Measurements from ENCODE around the gene BTRC. TPM values are rescaled to one million over a fixed set of nuclear protein-coding genes. Genes with fewer than 3 reads are reported as not detected.

The BTRC gene
- total RNA-seq, 1 experiment from 2014 or later, result 29.1 TPM

DNA sequence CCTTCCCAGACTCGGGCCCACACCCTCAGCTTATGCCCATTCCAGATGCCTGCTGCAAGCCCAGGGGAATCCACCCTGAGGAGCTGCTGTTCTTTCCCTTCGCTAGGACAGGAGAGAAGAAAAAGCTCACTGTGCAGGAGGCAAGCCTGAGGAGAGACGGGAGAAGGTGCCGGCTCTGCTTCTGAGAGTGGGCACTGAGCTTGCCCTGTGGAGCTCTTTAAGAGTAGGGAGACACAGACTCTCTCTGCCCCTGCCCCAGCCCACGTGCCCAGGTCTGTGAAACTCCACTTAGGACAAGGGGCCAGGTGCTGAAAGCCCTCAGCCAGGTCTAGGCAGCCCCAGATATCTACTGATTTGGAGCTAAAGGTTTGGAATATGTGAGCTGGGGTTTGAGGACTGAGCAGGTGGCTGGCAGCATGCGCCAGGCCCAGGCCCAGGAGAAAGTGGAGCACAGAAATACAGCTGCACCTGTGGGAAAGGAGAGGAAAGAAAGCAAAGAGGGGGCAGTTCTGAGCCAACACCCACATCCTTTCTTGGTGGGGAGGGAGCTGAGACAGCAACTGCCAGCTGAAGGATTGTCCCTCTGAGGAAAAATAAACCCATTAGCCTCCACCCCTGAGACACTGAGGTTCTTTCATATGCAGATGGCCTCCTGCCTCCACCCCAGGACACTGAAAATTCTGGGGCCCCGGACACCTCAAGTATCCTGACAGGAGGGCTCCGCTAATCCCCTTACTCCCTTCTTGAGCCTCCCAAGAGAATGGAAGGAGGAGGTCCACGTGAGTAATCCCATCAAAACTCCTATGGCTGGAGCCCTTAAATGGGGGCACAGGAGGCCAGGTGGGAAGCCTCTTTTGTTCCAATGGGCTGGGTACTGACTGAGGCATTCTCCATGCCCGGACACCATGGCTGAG lies 226.8 kb downstream of the BTRC start (continued):
- TF ChIP-seq, protein P1, sequence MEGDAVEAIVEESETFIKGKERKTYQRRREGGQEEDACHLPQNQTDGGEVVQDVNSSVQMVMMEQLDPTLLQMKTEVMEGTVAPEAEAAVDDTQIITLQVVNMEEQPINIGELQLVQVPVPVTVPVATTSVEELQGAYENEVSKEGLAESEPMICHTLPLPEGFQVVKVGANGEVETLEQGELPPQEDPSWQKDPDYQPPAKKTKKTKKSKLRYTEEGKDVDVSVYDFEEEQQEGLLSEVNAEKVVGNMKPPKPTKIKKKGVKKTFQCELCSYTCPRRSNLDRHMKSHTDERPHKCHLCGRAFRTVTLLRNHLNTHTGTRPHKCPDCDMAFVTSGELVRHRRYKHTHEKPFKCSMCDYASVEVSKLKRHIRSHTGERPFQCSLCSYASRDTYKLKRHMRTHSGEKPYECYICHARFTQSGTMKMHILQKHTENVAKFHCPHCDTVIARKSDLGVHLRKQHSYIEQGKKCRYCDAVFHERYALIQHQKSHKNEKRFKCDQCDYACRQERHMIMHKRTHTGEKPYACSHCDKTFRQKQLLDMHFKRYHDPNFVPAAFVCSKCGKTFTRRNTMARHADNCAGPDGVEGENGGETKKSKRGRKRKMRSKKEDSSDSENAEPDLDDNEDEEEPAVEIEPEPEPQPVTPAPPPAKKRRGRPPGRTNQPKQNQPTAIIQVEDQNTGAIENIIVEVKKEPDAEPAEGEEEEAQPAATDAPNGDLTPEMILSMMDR (IDR thresholded peaks at IDR 0.05 in 2 of 3, conservative IDR thresholded peaks at IDR 0.05 in 1 of 3; ENCODE audit: borderline replicate concordance in 1 of 3, insufficient read depth in 1 of 3, low read depth in 2 of 3, low read length in 2 of 3), result no peak
- TF ChIP-seq ELF1 (IDR thresholded peaks at IDR 0.05; ENCODE audit: borderline replicate concordance, low read depth) (no peak), SIN3A (IDR thresholded peaks at IDR 0.05; ENCODE audit: low read depth) (no peak), RAD21 (IDR thresholded peaks at IDR 0.05; ENCODE audit: low read depth) (no peak), CEBPB (IDR thresholded peaks at IDR 0.05; ENCODE audit: low read depth) (no peak), EZH2phosphoT487 (IDR thresholded peaks at IDR 0.05; ENCODE audit: borderline replicate concordance) (no peak), POLR2AphosphoS5 (IDR thresholded peaks at IDR 0.05; ENCODE audit: low read depth, low read length) (no peak), YY1 (IDR thresholded peaks at IDR 0.05; ENCODE audit: extremely low read depth, insufficient replicate concordance, low read depth, low read length) (no peak), FOSL1 (IDR thresholded peaks at IDR 0.05; ENCODE audit: low read depth) (no peak), EZH2 (IDR thresholded peaks at IDR 0.05) (no peak)

DNA sequence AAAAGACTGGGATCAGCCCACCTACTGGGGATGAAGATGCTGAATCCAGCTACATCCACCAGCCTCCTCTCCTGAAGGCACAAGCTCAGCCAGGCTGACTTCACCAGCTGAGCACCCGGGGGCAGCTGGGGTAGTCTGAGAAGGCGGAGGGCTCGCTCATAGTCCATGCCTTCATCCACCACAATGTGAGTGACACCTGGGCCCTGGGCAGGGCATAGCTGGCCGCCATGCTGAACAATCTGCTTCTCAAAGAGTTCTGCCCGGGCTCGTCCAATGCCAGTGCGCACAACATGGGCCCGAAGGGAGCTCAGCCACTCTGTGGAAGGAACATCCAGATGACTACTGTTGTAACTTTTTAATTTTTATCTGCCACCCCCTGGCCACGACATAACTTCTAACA lies 231.9 kb downstream of the BTRC start:
- DNase-seq (ENCODE audit: low read depth, low spot score), result no peak
- H3K36me3 ChIP-seq (ENCODE audit: control insufficient read depth in 1 of 2, insufficient read depth in 2 of 2, low read length in 2 of 2), result peaks cover 17 to 18% of the 10 kb centered on the region in 2 experiments
- no TSS peak for BruUV-seq (replicated peaks)
- no peaks in the 10 kb centered on the region for H3K27me3 ChIP-seq (ENCODE audit: insufficient read depth, low read length)
- POLR2A ChIA-PET, result no interaction called here
- intact Hi-C loops (cut with micrococcal nuclease), result loop anchor here (5.0 kb wide), 1 partner anchor 196 kb away; the partner anchor contains the start of gene NPM3
- TF ChIP-seq SRF (IDR thresholded peaks at IDR 0.05; ENCODE audit: low read depth) (no peak), ELF1 (IDR thresholded peaks at IDR 0.05; ENCODE audit: borderline replicate concordance, low read depth) (no peak), POLR2AphosphoS5 (IDR thresholded peaks at IDR 0.05; ENCODE audit: low read depth, low read length) (no peak), TCF7L2 (IDR thresholded peaks at IDR 0.05; ENCODE audit: borderline replicate concordance, extremely low read depth, insufficient read depth, insufficient read length) (no peak), FOSL1 (IDR thresholded peaks at IDR 0.05; ENCODE audit: low read depth) (no peak), JUND (IDR thresholded peaks at IDR 0.05) (no peak), EZH2 (IDR thresholded peaks at IDR 0.05) (no peak)
- no peaks in the 10 kb centered on the region for H3K9me2 ChIP-seq (ENCODE audit: insufficient read depth)
- peaks cover 10 to 16% of the 10 kb centered on the region in 2 experiments; a peak in 3 of 4 replicates for H3K4me1 ChIP-seq (ENCODE audit: control insufficient read depth in 1 of 2, insufficient read depth in 2 of 2, low read length in 2 of 2)
- no peak overlapping the region for H2AFZ ChIP-seq (ENCODE audit: low read depth, low read length, poor library complexity, severe bottlenecking)
- no peak for ATAC-seq
- no peaks in the 10 kb centered on the region for H4K20me1 ChIP-seq (ENCODE audit: insufficient read depth)
- peaks cover 15% of the 10 kb centered on the region for H3K79me2 ChIP-seq (ENCODE audit: insufficient read depth, low read length)
- H3K27ac ChIP-seq (ENCODE audit: low read depth, low read length), result no peak overlapping the region
- H3K4me3 ChIP-seq (replicated peaks in 1 of 2; ENCODE audit: low read depth in 1 of 2, low read length in 2 of 2), result no peak overlapping the region
- CTCF ChIA-PET, result interaction anchor here (3.3 to 3.7 kb wide), 2 partner anchors 15 to 17 kb away, joined by 17 to 25 read pairs; no protein-coding TSS in a partner anchor
- RAD21 ChIA-PET (ENCODE audit: low non-redundant PET in 1 of 2, low total read pairs in 2 of 2, uncharacterized antibody in 2 of 2, unreplicated experiment in 2 of 2), result interaction anchor here in 1 of 2 experiments (0.9 kb wide), 1 partner anchor 9 kb away, joined by 3 read pairs; no protein-coding TSS in a partner anchor
- no peaks in the 10 kb centered on the region for H3K9me3 ChIP-seq (ENCODE audit: control insufficient read depth in 1 of 2, insufficient read depth in 1 of 2, low read depth in 1 of 2, low read length in 2 of 2)
- peak overlapping the region; percentile 6; the same call in 1 of the 2 replicates for H3K4me2 ChIP-seq (ENCODE audit: low read length)
- no peak overlapping the region for H3K9ac ChIP-seq (ENCODE audit: low read length)

Measured in HCT116 (cell line).